ENCODE data around the gene UQCRC1.

Gene UQCRC1

DNA sequence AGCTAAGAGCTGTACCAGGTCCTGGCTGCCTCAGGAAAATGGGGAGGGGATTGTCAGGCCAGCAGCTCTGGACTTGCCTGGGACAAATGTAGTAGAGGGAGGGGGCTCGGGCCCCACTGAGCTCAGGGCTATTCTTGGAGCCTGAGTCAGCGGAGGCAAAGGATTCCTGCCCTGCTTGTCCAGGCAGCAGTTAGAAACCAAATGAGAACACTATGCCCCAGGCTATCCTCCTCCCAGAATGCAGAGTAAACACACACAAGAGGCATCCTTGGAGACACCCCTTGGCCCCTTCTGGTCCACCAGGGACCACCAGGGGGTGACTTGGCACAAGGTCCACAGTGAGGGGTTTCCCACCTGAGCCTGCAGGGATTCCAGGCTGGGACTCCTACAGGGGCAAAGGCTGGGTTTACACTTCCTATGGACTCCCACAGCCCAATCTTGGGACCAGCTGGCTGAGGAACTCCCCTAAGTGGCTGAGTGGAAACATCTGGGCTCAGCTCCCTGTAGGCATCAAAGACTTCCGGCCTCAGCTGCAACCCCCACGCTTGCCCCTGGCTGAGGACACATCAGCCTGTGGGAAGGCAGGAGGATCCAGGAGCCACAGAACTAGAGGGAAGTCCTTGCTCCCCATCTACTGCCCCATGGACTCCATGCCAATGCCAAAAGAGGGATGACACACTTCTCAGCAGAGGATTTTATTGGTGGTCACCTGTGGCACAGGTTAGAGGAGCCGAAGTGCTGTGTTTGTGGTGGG lies 10.9 kb downstream of the UQCRC1 start:
- no peak for DNase-seq

GRCh38 chr3:48597408-48597800 lies 12.0 kb downstream of the UQCRC1 start:
- DNase-seq, result no peak

DNA sequence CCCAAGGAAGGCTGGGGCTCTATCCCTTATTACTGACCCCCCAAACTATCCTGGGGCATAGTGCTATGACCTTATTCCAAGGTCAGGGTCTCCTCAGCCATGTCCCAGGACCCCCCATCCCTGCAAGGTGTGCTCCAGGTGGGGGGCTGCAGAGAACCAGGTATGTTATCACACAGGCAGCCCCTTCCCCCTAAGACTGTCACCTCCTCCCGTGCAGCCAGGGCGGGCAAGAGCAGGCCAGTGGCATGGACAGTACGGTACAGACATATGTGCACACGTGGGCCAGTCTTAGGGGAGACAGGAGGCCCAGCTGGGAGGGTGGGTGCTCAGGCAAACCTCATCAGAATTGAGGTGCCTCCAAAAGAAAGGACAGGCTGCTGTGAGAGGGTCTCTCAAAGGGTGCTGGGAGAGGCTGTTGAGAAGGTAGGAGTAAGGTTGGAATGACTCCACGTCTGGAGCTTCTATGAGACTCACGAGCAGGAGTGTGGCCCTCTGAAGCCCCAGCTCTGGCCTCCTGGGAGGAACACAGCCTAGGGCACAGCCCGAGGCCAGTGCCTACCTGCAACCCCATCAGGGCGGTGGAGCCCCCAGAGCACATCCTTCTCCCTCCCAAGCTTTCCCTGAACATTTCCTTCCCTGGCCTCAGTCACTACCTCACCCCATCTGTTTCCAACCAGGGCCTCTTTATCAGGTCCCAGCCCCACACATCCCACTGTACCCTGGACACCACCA lies 12.6 kb downstream of the UQCRC1 start:
- DNase-seq, result no peak

- no peak for DNase-seq
Measured at GRCh38 chr3:48596157-48596556, 13.3 kb downstream of the UQCRC1 start.

- DNase-seq, result peak; percentile 13 to 38
Measured at GRCh38 chr3:48595526-48596121, 13.8 kb downstream of the UQCRC1 start.

GRCh38 chr3:48595075-48595525 lies 14.3 kb downstream of the UQCRC1 start, which contains the start of gene COL7A1:
TSS of gene COL7A1 (minus strand) at chr3:48595329. CDS start at chr3:48595159, 170 bp downstream.
- no peak for DNase-seq

DNA sequence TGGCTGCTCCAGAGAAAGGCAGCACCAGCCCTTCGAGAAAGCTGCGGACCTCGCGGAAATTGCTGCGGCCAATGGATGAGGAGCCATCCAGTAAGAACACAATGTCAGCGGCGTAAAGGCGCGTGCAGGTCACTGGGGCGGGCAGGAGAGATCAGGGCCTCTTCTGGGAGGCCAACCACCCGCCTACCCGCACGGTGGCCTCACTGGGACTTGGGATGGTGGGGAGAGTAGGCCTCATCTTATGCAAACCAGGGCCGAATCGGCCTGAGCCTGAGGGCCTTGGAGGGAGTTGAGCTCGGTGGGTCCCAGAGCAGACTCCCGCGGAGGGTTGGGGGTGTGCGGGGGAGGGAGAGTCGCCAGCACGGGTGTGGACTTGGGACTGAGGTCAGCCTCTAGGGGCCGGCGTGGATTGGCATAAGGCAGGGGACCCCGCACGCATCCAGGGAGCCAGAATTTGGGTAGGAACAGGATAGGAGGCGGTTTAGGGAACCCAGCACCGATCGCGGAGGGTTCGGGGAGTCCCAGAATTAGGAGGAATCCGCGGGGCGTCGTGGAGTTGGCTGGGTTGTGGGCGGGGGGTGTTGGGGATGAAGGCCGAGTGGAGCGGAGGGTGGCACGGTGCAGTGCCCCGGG lies 14.9 kb downstream of the UQCRC1 start:
- no peak for DNase-seq

GRCh38 chr3:48593337-48593736 lies 16.1 kb downstream of the UQCRC1 start:
- no peak for DNase-seq

GRCh38 chr3:48592519-48593087 lies 16.8 kb downstream of the UQCRC1 start:
- no peak for DNase-seq

GRCh38 chr3:48591886-48592518 lies 17.4 kb downstream of the UQCRC1 start:
- DNase-seq, result no peak

- DNase-seq, result no peak
Measured at GRCh38 chr3:48591436-48591835, 18.0 kb downstream of the UQCRC1 start.

DNA sequence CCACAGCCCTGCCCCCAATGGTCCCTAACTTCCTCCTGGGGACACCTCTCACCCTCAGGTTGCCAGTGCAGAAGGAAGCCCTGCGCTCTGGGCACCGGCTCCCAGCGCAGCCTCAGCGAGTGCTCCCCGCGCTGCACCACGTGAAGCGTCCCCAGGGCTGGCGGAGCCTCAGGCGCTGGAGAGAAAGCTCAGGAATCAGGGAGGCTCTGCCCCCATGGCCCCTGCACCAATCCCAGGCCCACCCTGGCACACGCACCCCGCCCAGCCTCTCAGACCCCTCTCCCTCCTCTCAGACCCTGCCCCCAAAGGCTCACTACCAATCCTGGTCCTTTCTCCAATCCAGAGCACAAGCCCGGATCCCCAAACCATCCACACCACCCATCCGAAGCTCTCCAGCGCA lies 21.2 kb downstream of the UQCRC1 start:
- DNase-seq, result no peak

DNA sequence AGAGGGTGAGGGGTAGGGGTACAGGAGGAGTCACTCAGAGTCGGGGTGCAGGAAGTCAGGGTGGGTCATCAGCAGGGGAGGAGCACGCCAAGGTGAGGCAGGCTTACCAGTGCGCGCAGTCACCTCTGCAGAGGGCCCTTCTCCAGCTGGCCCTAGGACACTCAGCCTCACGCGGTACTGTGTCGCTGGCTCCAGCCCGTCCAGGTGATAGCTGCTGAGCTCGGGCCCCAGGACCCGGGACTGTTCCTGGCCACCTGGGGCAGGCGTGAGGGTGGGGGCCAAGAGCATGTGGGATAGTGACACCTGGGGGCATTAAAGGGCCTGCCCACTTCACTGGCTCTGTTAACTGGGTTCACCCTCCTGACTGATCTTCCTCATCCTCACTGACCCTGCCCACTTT lies 21.8 kb downstream of the UQCRC1 start:
- DNase-seq, result no peak

GRCh38 chr3:48585411-48585810 lies 24.0 kb downstream of the UQCRC1 start:
- no peak for DNase-seq

DNA sequence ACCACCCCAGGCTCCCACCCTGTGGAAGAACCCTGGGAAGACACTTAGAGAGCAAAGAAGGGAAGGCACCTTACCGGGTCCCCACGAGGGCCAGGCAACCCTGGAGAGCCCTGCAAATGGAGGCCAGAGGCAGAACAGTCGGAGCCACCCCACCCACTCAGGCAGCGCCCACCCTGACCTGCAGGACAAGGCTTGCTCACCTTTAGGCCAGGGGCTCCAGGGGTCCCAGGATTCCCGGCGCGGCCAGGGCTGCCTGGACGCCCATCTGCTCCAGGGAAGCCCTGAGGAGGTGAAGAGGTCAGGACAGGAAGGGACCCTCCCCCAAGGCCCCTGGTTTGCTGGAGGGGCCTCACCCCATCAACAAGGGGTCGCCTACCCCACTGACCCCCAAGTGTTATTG lies 24.6 kb downstream of the UQCRC1 start:
- DNase-seq, result no peak

- DNase-seq, result no peak
Measured at GRCh38 chr3:48581621-48582481, 27.6 kb downstream of the UQCRC1 start.

GRCh38 chr3:48576647-48577046 lies 32.8 kb downstream of the UQCRC1 start:
- DNase-seq, result no peak

DNA sequence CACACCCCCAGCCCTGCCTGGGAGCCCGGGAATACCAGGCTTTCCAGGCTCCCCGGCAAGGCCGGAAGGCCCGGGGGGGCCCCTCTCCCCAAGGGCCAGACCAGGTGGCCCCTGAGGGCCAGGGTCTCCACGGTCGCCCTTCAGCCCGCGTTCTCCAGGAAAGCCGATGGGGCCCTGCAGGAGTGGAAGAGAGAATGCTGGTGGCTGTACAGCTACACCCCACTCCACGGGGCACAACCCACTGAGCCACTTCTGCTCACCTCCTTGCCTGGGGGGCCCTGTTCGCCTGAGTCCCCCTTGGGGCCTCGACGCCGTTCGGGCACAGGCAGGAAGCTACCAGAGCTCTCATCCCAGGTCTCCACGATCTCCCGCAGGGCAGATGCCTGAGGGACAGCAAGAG lies 34.1 kb downstream of the UQCRC1 start:
- DNase-seq, result no peak

DNA sequence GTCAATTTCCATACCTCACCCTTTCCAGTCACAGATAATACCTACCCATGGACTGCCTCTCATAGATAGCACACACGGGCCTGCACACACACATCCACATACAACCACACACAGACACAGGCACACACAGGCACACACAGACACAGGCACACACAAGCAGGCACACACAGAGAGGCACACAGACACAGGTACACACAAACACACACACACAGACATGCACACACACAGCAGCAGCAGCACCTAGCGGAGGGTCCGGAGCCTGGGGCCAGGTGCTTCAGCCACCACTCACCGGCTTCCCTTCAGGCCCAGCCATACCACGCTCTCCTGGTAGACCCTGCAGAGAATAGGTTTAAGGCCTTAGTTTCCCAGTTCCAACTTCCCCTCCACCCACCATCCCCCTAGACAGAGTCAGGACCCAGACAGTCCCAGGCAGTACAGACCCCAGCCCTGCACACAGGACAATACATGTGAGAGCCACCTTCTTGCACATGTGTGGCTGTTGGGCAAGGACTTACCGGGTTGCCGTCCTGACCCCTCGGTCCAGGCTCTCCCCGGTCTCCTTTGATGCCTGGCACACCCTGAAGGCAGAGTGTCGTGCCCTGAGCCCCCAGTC lies 35.4 kb downstream of the UQCRC1 start:
- no peak for DNase-seq

DNA sequence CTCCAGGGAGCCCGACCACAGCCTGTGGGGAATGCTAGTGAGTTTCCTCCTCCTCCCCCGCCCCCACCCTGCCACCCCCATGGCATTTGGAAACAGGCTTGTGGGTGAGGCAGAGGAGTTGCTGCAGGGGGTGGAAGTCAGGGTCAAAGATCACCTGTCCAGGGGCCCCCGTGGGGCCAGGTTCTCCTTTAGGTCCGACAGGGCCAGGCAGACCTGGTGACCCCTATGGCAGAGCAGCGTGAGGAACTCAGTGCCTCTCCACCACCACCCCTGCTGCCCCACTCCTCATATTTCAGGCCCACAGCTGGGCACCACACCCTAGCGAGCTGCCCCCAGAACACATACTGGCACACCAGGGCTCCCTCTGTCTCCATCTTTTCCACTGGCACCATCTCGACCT lies 36.9 kb downstream of the UQCRC1 start:
- no peak for DNase-seq

DNA sequence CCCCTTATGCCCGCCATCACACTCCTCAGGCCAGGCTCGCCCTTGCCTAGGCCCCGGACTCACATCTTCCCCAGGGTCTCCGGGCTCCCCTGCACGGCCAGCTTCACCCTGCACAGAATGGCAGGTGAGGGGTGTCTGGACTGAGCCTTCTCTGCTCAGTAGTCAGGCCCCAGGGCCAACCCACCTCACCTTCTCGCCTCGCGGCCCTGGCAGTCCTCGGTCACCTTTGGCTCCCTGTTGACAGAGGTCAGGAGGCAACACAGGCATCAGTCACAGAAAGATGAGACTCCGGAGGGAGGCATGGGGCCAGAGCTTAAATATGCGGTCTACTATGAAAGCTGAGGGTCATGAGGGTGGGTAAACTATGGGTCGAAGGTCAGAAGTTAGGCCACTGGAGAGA lies 37.5 kb downstream of the UQCRC1 start:
- no peak for DNase-seq

Measured in inflammatory macrophage treated with lipopolysaccharide for 1 hour (primary cell).